HG03565 (cell line): ENCODE results near the gene NOL4L.
"Not testable (repeated sequence)": the region's sequence is repeated elsewhere in the genome, so short reads cannot be mapped to it uniquely, and the experiment has no call there.

Experiments used
- ATAC-seq: cut with Tn5 transposase; IDR thresholded peaks from one replicate; pipeline ENCODE4 v1.9.1; 2021; ENCODE audit warnings: mild to moderate bottlenecking, moderate library complexity; ENCODE audit not compliant: unreplicated experiment

Gene NOL4L

DNA sequence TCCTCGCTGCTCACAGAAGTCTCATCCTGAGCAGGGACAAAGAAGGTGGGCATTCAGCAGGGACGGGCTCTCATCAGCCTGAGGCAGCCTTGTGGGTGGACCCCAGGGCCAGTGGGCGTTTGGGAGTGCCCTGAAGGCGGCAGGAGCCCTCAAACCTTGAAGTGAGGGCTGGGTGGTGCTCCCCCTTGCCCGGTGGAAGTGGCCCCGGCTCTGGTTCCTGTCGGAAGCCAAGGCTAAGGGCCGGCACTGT, 110.5 kb downstream of the NOL4L start:
- ATAC-seq: no peak

DNA sequence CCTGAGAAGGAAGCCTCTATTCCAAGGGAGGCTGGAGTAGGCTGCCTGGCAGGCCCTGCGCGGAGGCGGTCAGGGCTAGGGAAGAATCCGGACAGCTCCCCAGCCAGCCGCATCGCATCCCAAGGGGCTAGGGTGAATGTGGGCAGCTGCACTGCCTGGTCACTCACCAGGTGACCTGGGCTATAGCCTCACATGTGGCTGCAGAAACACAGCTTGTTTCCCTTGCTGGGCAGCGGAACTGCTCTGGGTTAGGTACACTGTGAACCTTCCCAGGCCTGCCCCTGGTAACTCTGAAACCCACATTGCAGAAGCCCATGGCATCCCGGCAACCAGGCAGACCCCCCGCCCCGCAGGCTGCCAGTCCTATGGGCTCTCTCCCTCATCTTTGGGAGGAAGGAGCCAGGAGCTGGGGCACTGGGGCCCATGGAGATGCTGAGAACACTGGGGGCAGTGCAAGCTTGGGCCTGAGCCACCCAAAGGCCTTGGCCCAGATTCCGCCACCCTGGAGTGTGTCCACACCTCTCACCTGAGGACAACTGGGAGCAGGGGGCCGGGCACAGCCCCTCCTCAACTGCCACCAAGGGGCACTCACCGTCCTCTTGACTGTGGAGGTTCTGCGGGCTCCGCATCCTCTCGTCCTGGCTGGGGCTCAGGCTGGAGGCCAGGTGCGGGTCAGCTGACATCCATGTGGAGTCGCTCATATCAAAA, 111.0 kb downstream of the NOL4L start:
- ATAC-seq: no peak

DNA sequence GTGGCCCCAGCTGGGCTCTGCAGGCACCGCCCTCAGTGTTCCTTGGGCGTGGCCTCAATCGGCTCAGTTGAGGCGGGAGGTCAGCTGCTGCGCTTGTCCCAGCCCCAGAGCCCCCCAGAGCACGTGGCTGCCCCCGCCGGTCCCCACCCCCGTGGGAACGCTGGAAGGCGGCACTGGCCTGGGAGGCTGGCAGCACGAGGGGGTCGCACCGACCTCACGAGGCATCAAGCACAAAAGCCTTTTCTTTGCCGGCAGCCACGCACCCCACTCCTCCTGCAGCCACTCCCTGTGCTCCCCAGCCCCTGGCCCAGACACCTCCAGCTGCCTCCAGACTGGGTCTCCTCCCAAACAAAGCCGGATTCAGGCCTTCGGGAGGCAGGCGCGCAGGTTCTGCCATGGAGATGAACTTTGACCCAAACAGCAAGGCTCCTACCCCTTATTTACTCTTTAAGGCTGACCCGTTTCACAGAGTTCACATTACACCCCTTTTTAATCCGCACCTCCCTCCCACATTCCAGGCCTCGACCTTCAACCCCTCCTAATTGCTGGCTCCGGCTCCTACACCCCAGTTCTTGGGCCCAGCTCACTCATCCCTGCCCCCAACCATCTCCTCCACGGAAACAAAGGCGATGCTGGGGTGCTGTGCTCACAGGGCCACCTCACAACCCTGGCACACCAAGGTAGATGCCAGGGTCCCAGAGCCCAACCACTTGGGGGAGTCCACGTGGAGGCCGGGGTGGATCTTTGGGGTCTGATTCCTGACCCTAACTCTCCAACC, 111.7 kb downstream of the NOL4L start:
- no peak for ATAC-seq

DNA sequence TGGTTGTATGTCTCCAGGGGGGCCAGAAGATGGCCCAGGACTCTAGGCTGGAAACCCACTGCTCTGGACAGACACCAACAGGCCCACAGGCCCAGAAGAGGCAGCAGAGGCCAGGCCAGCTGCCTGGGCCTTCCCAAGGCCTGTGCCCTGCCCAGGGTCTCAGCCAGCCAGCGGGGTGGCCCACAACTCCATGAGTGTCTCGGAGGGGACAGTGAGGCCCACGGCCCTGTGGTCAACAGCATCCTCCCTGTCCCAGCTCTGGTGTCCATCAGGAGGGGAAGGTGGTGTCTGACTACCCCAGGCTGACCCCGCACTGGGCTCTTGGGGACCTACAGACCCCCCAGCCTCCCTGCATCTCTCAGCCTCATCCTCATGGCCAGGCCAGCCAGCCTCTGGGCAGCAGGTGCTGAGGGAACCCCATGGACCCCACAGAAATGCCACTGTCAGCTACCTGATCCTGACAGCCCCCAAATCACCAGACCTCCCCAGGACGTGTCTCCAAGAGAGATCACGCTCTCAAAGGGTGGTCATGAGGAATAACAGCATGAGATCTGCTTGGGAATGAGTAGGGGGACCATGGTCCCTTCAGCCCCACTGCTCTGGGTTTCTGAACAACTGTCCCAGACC, 112.4 kb downstream of the NOL4L start:
- no peak for ATAC-seq

DNA sequence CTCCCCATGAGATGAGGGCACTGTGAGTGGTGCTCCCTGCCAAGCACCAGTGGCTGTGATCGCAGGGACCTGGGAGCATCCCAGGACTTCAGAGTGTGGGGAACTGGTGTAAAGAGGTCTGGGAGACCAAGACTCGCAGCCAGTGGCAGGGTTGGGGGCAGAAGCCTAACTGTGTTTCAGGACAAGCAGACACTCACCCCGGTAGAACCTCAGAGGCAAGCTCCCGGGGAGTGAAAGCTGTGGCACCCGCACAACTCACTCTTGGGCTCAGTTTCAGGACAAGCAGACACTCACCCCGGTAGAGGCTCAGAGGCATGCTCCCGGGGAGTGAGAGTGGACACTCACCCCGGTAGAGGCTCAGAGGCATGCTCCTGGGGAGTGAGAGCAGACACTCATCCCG, 114.2 kb downstream of the NOL4L start:
- no peak for ATAC-seq

DNA sequence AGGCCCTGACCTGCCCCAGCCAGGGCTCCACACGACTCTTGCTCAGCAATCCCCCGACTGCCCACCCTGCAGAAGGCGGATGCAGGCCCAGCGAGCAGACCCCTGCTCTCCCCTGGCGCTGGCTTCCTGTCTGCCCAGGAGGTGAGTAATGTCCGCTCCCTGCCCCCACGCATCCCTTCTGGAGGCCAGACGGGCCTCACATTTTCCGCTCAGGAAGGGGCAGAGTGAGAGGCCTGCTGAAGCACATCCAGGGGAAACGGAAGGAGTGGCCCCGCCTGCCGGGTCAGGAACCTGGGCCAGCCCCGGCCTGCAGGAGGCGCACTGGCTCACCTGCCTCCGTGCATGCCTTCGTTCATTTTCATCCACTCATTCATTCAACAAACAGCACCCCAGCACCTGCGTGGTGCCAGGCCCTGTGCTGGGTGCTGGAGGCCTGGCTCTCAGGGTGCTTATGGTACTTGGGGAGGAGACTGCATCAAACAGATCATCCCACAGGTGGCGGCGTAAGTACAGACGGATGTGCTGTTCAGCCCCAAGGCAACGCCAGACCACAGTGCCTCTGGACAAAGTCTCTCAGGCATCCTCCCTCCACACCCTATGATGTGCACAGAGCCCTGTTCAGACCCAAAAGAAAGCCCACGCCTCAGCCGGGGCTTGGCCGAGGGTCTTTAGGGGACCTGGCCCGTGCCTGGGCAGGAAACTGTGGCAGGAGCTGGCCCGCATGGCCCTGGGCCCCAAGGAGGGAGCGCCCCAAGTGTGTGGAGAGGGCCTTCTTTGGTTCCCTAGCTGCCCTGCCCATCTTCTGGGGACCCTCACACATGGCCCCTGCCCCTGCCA, 114.9 kb downstream of the NOL4L start:
- no peak for ATAC-seq

DNA sequence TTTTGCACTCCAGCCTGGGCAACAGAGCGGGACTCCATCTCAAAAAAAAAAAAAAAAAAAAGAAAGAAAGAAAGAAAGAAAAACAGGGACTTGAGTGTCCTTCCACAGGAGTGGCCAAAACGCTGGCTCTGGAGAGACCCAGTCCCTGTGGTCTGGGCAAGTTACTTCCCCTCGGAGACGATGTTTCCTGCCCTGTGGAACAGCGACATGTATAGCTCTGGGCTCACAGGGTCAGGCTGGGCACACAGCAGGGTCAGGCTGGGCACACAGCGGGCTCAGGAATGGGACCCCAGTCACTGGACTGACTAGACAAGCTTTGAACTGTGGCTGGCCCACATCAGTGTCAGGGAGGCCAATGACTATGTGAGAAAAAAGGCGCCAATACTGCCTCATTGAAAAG, 116.3 kb downstream of the NOL4L start:
- ATAC-seq: no peak

DNA sequence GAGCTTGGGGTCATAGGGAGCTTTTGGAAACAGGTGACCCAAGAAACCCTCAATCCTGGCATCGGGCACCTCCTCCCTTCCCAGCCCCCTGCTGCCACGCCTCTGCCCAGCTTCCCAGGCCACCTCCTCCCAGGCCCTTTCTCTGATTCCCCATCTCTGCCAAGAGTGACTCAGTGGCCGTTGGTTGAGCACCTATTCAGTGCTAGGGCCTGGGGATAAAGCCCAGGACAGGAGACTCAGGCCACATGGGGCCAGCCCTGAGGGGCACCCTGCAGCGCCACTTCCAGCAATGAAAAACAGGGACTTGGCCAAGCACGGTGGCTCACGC, 116.9 kb downstream of the NOL4L start:
- ATAC-seq: no peak

DNA sequence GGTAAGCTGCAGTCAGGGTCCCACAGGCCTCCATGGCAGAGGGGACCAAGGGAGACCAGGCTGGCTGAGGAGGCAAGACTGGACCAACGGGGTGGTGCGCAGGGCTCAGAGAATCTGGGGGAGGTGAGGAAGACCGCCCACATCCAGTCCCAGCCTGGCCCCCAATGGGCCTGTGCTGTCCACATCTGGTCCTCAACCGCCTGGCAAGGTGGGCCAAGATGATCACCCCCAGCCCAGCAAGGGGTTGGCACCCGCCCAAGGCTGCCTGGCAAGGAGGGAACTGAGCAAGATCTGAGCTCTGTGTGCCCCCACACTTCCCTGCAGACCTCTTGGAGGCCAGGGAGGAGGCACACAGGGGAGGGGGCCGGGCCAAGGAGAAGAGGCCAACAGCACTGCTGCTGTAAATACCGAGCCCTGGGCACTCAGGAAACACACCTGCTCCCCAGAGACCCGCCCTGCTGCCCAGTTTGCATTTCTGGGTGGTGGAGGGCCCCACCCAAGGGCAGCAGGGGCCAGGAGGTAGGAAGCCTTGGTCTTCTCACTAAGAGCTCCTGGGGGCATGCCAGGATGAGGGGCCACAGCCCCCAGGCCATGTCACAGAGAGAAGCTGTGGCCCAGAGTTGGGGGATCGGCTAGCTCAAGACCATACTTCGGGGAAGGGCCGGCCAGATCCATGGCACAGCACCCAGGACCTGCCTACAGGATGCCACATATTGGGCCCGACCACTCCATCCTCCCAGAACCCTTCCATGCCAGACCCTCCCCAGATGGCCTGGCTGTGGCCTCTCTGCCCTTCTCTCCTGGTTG, 117.4 kb downstream of the NOL4L start:
- no peak for ATAC-seq

DNA sequence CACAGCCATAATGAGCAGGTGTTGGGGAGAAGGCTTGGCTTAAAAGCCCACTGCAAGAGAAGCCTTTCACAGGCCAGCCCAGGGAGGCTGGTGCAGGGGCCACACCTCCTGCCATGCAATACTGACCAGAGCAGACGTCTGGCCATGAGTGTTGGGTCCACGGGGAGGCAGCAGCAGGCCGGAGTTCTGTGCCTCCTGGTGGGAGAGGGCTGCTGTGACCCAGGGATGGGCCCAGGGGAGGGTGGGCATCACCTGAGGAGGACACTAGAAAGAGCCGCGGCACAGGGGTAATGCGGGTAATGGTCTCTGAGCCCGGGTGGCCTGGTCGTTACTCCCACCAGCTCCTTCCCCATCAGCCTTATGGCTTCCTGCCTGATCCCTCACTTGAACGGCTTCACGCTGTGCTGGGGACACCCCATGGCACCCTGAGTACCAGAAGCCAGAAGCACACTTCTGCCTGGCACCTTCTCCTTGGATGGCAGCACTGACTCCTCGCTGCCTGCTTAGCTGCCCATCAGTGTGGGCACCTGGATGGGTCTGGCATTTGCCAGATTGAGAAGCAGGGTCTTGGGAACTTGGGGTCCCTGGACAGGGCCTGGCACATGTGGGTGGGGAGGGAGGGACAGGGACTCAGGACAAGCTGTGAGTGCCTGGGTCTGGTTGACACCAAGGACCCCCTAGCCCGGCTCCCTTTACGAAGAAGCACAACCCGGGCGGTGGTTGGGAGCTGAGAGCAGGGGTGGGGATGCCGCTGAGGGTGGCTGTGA, 118.2 kb downstream of the NOL4L start:
- ATAC-seq: no peak

DNA sequence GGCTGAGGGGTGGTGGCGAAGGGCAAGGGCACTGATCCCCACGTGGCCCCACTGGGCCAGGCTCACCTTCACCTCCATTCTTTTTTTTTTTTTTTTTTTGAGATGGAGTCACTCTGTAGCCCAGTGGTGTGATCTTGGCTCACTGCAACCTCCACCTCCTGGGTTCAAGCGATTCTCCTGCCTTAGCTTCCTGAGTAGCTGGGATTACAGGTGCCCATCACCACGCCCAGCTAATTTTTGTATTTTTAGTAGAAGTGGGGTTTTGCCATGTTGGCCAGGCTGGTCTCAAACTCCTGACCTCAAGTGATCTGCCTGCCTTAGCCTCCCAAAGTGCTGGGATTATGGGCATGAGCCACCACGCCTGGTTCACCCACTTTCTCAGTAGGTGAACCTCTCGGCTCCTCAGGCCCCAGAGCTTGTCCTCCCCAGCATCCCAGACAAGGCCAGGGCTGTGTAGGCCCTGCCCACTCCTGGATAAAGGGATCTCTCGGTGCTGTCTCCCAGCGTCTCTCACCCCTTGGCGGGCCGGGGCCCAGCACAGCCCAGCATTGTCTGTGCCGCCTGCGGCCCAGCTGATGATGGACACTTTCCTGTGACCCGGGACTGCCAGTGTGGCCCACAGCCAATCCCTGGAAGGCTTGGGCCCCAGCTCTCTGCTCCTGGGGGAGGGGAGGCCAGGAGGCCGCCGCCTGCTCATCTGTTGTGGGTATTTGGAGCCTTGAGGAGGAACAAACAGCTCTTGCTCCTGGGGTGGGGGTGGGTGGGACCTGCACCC, 119.0 kb downstream of the NOL4L start:
- ATAC-seq: not testable (repeated sequence)

DNA sequence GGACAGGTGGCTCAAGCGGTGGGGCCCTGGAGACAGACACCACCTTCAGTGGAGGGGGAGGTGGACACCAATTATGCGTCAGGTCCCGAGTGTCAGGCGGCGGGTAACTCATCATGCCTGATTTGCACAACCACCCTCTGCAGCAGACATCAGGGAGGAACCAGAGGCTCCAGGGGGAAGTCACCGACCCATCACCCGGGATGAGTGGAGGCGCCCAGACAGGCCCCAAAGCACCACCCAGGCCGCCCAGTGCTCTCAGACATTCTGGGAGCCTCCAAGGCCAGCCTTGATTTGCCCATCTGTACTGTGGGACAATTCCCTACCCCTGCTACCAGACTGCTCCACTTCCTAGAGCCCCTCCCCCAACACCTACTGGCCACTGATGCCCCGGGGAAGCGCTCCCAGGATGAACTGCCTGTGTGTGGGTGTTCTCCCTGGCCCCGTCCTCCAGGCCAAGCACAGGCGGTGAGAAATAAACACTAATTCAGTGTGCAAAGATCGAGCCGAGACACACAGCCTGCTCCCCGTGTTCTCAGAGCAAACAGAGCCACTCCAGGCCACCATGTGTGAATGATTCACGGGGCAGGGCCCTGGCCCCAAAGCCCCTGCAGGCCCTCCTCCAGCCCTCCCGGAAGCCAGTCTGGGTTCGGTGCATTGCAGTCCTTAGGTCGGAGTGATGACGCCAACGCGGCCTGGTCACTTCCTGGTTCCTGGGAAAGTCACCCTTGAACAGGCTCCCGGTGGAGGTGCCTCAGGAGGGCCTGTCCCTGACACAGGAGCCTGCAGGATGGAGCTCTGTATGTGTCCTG, 119.8 kb downstream of the NOL4L start:
- no peak for ATAC-seq

DNA sequence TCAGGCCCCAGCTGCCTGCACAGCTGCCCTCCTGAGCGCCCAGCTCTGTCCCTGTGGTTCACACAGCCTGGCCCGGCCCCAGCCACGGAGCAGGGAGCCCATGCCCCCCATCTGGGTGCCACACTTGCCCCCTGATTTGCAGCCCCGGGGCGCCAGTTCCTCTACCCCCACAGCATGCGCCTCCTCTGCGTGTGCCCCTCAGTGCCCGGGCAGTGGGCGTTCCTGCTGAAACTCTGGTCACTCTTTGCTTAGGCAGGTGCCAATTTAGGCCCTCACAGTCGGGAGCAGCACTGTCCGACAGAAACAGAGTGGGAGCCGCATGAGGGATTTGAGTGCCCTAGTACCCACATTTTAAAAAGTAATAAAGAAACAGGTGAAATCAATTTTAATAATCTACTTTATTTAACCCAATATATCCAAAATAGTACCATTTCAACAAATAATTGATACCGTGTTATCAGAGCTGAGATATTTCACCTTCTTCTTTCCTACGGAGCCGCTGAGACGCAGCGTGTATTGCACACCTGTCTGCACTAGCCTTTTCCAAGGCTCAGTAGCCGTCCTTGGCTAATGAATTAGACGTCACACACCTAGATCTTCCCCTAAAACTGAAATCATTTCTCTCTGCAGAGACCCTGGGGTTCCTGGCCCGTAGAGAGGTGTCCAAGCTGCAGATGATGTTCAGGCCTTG, 120.6 kb downstream of the NOL4L start:
- no peak for ATAC-seq

DNA sequence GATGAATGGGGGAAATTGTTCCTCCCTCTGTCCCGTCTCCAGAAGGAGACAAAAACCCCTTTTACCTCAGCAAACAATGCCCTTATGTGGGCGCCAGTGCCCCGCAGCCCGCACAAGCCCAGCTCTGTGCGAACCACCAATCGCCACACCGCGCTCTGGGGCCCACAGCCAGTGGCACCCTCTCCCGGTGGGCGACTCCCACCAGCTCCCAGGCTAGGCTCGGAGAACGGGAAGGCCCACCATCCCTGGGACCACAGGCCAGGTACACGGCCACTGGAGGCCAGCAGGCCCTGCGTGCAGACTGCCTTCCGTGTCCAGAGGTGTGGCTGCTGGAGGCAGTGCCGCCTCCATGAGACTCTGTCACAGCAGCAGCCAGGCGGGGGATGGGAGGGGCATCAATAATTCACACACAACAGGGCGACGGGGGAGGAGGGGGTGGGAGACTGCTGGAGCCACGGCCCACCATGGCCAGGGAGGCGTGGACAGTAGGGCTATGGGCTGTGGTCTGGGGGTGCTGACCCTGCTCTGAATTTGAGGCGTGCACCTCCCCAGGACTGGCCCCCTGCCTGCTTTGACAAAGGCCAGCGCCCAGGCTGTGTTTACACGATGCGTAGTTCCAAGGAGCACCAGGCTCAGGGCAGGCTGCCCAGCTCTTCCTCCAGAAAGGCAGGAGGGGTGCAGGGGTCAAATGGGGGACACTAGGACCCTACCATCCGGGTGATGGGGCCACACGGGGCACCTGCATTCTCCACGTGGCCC, 121.3 kb downstream of the NOL4L start:
- no peak for ATAC-seq

DNA sequence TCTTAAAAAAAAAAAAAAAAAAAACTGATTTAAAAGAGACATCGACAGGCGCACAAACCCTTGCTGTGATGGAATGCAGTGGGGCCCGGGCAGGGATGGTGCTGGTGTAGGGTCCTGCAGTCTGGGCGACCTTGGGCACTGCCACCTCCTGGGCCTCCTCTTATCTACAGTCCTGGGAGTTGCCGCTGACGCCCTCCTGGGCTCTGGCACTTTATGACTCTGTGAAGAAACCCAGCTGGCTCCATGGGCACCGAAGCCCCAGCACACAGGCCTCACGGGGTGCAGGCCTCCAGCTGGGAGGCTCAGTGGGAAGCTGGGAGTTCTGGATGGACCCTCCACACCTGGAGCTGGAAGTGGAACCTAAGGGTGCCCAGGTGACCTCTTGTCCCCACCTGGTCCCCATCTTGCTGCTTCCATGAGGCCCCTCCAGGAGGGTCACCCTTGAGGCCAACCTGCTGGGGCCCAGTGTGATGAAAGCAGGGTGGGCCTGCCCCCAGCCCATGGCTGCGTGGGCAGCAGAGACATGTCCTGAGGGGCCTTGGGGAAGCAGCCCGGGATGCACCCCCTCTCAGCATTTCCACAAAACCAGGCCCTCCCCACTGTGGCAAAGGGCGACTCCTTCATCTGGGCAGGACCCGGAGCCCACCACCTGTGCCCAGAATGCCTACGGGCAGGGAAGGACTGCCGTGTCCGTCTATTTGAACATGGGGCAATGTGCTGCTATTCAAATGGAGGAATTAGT, 122.1 kb downstream of the NOL4L start:
- no peak for ATAC-seq

DNA sequence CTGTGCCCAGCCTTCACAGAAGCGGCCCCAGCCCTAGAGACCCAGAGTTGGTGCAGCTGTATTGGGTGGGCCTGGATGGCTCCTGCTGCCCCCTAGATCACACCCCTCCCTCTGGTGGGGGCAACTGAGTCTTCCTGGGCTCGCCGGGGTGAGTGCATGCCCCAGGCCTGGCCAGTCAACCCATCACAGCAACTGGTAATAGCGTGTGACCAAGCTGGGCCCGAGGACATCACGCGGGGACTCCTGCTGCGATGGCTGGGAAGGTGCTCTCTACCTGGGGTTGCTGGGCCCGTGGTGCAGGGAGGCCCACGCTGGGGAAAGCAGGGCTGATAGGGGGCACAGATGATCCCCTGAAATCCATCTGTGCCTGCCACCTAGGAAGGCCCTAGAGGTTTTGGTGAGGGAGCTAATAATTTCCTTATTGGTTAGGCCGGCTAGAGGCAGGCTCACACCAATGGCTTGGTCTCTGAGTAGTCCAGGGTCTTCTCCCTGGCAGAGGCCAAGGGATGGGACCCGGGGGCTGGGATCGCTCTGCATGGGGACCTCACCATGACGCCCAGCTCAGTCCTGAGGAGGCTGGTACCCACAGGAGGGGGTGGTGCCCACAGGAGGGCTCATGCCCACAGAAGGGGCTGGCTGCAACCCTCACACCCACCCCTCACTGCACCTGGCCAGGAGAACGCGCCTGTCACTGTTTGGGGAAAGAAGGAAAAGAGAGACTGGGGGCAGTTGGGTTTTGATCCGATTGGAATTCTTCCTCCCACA, 123.1 kb downstream of the NOL4L start:
- no peak for ATAC-seq
